ENCODE data around the gene KIAA1671. TPM values are rescaled to one million over a fixed set of nuclear protein-coding genes. Genes with fewer than 3 reads are reported as not detected.

The KIAA1671 gene
- polyA plus RNA-seq, 1 donor from 2014 or later: 3.0 TPM

DNA sequence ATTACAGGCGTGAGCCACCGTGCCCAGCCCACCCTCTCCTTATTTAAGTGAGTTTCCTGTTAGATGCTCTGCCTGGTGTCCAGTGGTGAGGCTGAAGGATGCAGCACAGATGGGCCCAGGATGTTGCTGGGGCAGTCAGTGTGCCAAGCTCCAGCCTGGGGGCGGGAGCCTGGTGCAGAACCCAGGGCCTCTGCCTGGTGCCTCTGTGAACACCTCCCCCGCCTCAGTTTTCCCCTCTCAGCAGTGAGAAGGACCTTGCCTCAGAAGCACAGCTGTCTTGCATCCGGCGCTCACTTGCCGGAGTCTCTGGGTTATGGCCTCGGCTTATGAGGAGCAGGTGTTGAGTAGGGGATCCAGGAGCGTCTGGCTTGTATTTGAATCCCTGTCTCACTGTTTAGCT is 116.2 kb downstream of the KIAA1671 start (continued):
- TF ChIP-seq EZH2 (IDR thresholded peaks at IDR 0.05; ENCODE audit: borderline replicate concordance, insufficient read depth, low read length, poor library complexity, severe bottlenecking) (no peak), MXI1 (conservative IDR thresholded peaks at IDR 0.05; ENCODE audit: poor library complexity, severe bottlenecking) (no peak), POLR2AphosphoS5 (IDR thresholded peaks at IDR 0.05) (no peak)

DNA sequence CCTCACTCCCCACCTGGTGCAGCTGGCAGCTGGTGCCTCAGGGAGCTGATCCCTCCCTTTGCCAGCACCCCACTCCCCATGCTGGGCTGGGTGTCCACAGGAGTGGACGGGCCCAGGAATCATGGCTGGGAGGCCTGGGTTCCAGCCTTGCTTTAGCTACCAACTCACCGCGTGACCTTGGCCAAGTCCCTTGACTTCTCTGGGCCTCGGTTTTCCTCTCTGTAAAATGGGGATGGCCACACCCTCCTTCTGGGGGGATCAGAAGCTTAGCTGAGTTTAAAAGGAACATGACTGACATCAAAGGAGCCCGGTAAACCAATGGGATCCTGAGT is 116.9 kb downstream of the KIAA1671 start:
- Histone ChIP-seq H3K27ac (ENCODE audit: low read length) (no peak overlapping the region), H3K27me3 (ENCODE audit: insufficient read depth, low read depth, low read length) (no peaks in the 10 kb centered on the region), H3K9ac (ENCODE audit: low read length) (no peak overlapping the region), H3K79me2 (replicated peaks; ENCODE audit: insufficient read depth, low read length) (no peaks in the 10 kb centered on the region), H3F3A (ENCODE audit: insufficient read depth, low read length, poor library complexity, severe bottlenecking) (no peaks in the 10 kb centered on the region), H3K9me2 (ENCODE audit: insufficient read depth, low read length) (no peaks in the 10 kb centered on the region), H3K4me2 (ENCODE audit: low read length) (no peak overlapping the region), H3K4me3 (ENCODE audit: low read length) (no peak overlapping the region), H4K20me1 (ENCODE audit: insufficient read depth) (no peaks in the 10 kb centered on the region), H2AFZ (ENCODE audit: low read depth, low read length) (no peak overlapping the region), H3K9me3 (ENCODE audit: low read length) (no peaks in the 10 kb centered on the region), H3K36me3 (ENCODE audit: insufficient read depth, low read length) (no peaks in the 10 kb centered on the region)
- TF ChIP-seq, protein P1, sequence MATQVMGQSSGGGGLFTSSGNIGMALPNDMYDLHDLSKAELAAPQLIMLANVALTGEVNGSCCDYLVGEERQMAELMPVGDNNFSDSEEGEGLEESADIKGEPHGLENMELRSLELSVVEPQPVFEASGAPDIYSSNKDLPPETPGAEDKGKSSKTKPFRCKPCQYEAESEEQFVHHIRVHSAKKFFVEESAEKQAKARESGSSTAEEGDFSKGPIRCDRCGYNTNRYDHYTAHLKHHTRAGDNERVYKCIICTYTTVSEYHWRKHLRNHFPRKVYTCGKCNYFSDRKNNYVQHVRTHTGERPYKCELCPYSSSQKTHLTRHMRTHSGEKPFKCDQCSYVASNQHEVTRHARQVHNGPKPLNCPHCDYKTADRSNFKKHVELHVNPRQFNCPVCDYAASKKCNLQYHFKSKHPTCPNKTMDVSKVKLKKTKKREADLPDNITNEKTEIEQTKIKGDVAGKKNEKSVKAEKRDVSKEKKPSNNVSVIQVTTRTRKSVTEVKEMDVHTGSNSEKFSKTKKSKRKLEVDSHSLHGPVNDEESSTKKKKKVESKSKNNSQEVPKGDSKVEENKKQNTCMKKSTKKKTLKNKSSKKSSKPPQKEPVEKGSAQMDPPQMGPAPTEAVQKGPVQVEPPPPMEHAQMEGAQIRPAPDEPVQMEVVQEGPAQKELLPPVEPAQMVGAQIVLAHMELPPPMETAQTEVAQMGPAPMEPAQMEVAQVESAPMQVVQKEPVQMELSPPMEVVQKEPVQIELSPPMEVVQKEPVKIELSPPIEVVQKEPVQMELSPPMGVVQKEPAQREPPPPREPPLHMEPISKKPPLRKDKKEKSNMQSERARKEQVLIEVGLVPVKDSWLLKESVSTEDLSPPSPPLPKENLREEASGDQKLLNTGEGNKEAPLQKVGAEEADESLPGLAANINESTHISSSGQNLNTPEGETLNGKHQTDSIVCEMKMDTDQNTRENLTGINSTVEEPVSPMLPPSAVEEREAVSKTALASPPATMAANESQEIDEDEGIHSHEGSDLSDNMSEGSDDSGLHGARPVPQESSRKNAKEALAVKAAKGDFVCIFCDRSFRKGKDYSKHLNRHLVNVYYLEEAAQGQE (IDR thresholded peaks at IDR 0.05; ENCODE audit: borderline replicate concordance): no peak
- TF ChIP-seq POLR2AphosphoS5 (IDR thresholded peaks at IDR 0.05): no peak
- no peak for TF ChIP-seq RAD21 (conservative IDR thresholded peaks at IDR 0.05)
- TF ChIP-seq SMC3 (conservative IDR thresholded peaks at IDR 0.05; ENCODE audit: poor library complexity): no peak

DNA sequence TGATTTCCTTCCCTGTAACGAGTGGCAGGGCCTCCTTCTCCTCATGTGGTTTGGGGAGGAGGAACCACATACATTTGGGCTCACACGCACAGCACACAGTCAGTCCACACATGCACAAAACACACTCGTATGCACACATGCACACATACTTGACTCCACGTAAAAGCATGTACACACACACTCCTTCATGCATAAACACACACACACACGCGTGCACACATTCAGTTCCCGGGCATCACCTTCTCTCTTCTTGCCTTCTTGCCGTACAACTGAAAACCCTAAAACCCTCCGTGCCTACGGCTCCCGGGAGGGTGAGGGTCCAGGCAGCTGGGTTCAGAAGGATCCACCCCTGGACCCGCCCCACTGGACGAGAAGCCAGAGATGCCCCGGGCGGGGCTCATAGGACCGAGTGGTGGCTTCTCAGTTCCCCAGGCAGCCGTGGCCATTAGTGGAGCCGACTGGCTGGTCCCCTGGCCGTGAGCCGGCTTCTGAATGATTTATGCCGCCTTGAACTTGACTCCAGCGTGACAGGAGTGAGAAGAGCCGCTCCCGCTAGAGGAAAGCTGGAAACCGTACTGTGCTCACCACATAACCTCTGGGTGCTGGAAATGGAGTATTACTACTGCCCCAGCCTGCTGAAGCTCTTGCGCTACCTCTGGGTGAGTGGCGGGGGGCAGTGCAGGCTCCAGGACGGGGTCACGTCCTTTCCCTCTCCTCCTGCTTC is 117.4 kb downstream of the KIAA1671 start:
- H3K79me2 ChIP-seq (replicated peaks; ENCODE audit: insufficient read depth, low read length): no peaks in the 10 kb centered on the region
- no peaks in the 10 kb centered on the region for H3K9me3 ChIP-seq (ENCODE audit: low read length)
- no peaks in the 10 kb centered on the region for H4K20me1 ChIP-seq (ENCODE audit: insufficient read depth)
- no peak overlapping the region for H3K4me2 ChIP-seq (ENCODE audit: low read length)
- no peak overlapping the region for H2AFZ ChIP-seq (ENCODE audit: low read depth, low read length)
- H3K9me2 ChIP-seq (ENCODE audit: insufficient read depth, low read length): no peaks in the 10 kb centered on the region
- H3K9ac ChIP-seq (ENCODE audit: low read length): no peak overlapping the region
- H3K36me3 ChIP-seq (ENCODE audit: insufficient read depth, low read length): no peaks in the 10 kb centered on the region
- H3K27me3 ChIP-seq (ENCODE audit: insufficient read depth, low read depth, low read length): no peaks in the 10 kb centered on the region
- no peak overlapping the region for H3K4me3 ChIP-seq (ENCODE audit: low read length)
- no peak for TF ChIP-seq EZH2 (IDR thresholded peaks at IDR 0.05; ENCODE audit: borderline replicate concordance, insufficient read depth, low read length, poor library complexity, severe bottlenecking)
- no peak for TF ChIP-seq RAD21 (conservative IDR thresholded peaks at IDR 0.05)
- TF ChIP-seq, protein P1 (IDR thresholded peaks at IDR 0.05; ENCODE audit: borderline replicate concordance): no peak
- no peak for TF ChIP-seq SMC3 (conservative IDR thresholded peaks at IDR 0.05; ENCODE audit: poor library complexity)
- no peak for TF ChIP-seq CTCF (IDR thresholded peaks at IDR 0.05; ENCODE audit: poor library complexity, severe bottlenecking)
- TF ChIP-seq EP300 (conservative IDR thresholded peaks at IDR 0.05; ENCODE audit: poor library complexity, severe bottlenecking): no peak
- TF ChIP-seq POLR2AphosphoS5 (IDR thresholded peaks at IDR 0.05): no peak
- no peak for TF ChIP-seq TAF1 (IDR thresholded peaks at IDR 0.05; ENCODE audit: low read depth)
- no peak for TF ChIP-seq MXI1 (conservative IDR thresholded peaks at IDR 0.05; ENCODE audit: poor library complexity, severe bottlenecking)
- H3K27ac ChIP-seq (ENCODE audit: low read length): no peak overlapping the region
- no peaks in the 10 kb centered on the region for H3F3A ChIP-seq (ENCODE audit: insufficient read depth, low read length, poor library complexity, severe bottlenecking)
